GM23248 (cell line): ENCODE data around the gene SLC22A9. TPM values are rescaled to one million over a fixed set of nuclear protein-coding genes. Genes with fewer than 3 reads are reported as not detected.

ENCODE experiments used
- DNase-seq: peaks from one replicate; pipeline ENCODE4 v3.0.0-alpha.2; 2015
- H2AFZ ChIP-seq: fragments of 200-600 bp; sonication (generic); 2 replicates; pipeline ENCODE4 v1.6.1; 2016; ENCODE audit warnings: antibody characterized with exemption
- H3F3A ChIP-seq: fragments of 200-600 bp; sonication (generic); 2 replicates; pipeline ENCODE4 v1.6.1; 2016; ENCODE audit warnings: mild to moderate bottlenecking, antibody characterized with exemption, mixed run types; ENCODE audit not compliant: insufficient read depth
- H3K27ac ChIP-seq: fragments of 200-600 bp; sonication (generic); 2 replicates; pipeline ENCODE4 v1.5.1; 2016; ENCODE audit warnings: mild to moderate bottlenecking
- H3K27me3 ChIP-seq: fragments of 200-600 bp; sonication (generic); replicated peaks from 2 replicates; pipeline ENCODE4 v1.6.1; 2016; ENCODE audit warnings: mild to moderate bottlenecking; ENCODE audit not compliant: insufficient read depth
- H3K36me3 ChIP-seq: fragments of 200-600 bp; sonication (generic); 2 replicates; pipeline ENCODE4 v1.6.1; 2016; ENCODE audit warnings: low read depth, mild to moderate bottlenecking
- H3K4me1 ChIP-seq: fragments of 200-600 bp; sonication (generic); 2 replicates; pipeline ENCODE4 v1.6.1; 2016; ENCODE audit warnings: mild to moderate bottlenecking; ENCODE audit not compliant: insufficient read depth
- H3K4me2 ChIP-seq: fragments of 200-600 bp; sonication (generic); one replicate; pipeline ENCODE4 v1.6.1; 2016; ENCODE audit warnings: mild to moderate bottlenecking; ENCODE audit not compliant: unreplicated experiment
- H3K4me3 ChIP-seq: fragments of 200-600 bp; sonication (generic); 2 replicates; pipeline ENCODE4 v1.5.1; 2016; ENCODE audit warnings: mild to moderate bottlenecking
- H3K79me2 ChIP-seq: fragments of 200-600 bp; sonication (generic); 2 replicates; pipeline ENCODE4 v1.6.1; 2016; ENCODE audit warnings: mild to moderate bottlenecking; ENCODE audit not compliant: insufficient read depth
- H3K9ac ChIP-seq: fragments of 200-600 bp; sonication (generic); 2 replicates; pipeline ENCODE4 v1.6.1; 2016; ENCODE audit warnings: mild to moderate bottlenecking
- H3K9me2 ChIP-seq: fragments of 200-600 bp; sonication (generic); 2 replicates; pipeline ENCODE4 v1.6.1; 2016; ENCODE audit warnings: mixed run types, mild to moderate bottlenecking, moderate library complexity; ENCODE audit not compliant: insufficient read depth
- H3K9me3 ChIP-seq: fragments of 200-600 bp; sonication (generic); one replicate; pipeline ENCODE4 v1.6.1; 2017; ENCODE audit warnings: low read depth
- H4K20me1 ChIP-seq: fragments of 200-600 bp; sonication (generic); 2 replicates; pipeline ENCODE4 v1.6.0; 2016; ENCODE audit not compliant: insufficient read depth
- EZH2 ChIP-seq: fragments of 200-600 bp; sonication (generic); IDR thresholded peaks from 2 replicates; pipeline ENCODE4 v1.6.1; 2018; ENCODE audit warnings: antibody characterized with exemption, mild to moderate bottlenecking; ENCODE audit not compliant: insufficient read depth, poor library complexity, severe bottlenecking
- EZH2phosphoT487 ChIP-seq: fragments of 200-600 bp; sonication (generic); IDR thresholded peaks from 2 replicates; pipeline ENCODE4 v1.6.1; 2018; ENCODE audit warnings: antibody characterized with exemption, moderate library complexity, mild to moderate bottlenecking, low read depth; ENCODE audit not compliant: insufficient read depth
- WGBS, 2 experiments: methylation state at CpG; one replicate each; pipeline ENCODE4 v1.1.6; 2015 to 2017; ENCODE audit warnings: low lambda C conversion rate in 2 of 2, low coverage in 1 of 2; ENCODE audit errors: missing lambda C conversion rate in 2 of 2; 5-methylcytosine and 5-hydroxymethylcytosine counted together
- in situ Hi-C: fragments of 300-500 bp; cut with MboI; formaldehyde crosslinking; loops from 2 replicates; pipeline ENCODE4 v1.15.0; 2020
- polyA plus RNA-seq: library from polyadenylated mRNA; unstranded; fragments of >200 nt; fragmentation: Nextera tagmentation; extraction: Ambion mirVana; gene quantifications from 2 replicates; pipeline ENCODE4 v1.2.1, GENCODE V29; 2016
- total RNA-seq: library from RNA; depleted of rRNA; stranded (reverse); fragments of >200 nt; shearing (Covaris generic); gene quantifications from 2 replicates; pipeline ENCODE4 v1.2.3, GENCODE V29; 2014

The SLC22A9 gene
- total and polyA plus RNA-seq, 2 experiments from 2014 or later = not detected

DNA sequence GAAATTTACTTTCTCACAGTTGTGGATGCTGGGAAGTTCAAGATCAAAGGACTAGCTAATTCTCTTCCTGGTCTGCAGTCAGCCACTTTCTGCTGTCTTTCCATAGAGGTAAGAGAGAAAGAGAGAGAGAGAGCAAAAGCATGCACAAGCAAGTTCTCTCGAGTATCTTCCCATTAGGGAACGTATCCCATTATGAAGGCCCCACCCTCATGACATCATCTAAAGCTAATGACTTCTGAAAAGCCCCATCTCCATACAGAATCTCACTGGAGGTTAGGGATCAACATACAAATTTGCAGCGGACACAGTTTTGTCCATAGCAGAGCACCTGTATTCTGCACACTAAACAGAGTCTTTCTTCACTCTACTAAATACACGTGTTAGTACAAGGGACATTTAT lies 17.4 kb upstream of the SLC22A9 start:
- in situ Hi-C loops = no loop called here
- no peaks in the 10 kb centered on the region for H3K4me1 ChIP-seq
- TF ChIP-seq EZH2phosphoT487 (no peak), EZH2 (no peak)
- no peak overlapping the region for H2AFZ ChIP-seq
- no peaks in the 10 kb centered on the region for H3K9me2 ChIP-seq
- no peak for DNase-seq
- no peaks in the 10 kb centered on the region for H3F3A ChIP-seq
- no peak overlapping the region for H3K4me3 ChIP-seq
- H3K27me3 ChIP-seq = no peaks in the 10 kb centered on the region
- WGBS, 2 experiments = 24 to 37% methylated on average over 4 of the region's 4 CpGs
- H3K9me3 ChIP-seq = no peaks in the 10 kb centered on the region
- H4K20me1 ChIP-seq = no peaks in the 10 kb centered on the region
- no peaks in the 10 kb centered on the region for H3K79me2 ChIP-seq
- H3K27ac ChIP-seq = no peak overlapping the region
- H3K9ac ChIP-seq = no peak overlapping the region
- H3K4me2 ChIP-seq = no peak overlapping the region
- H3K36me3 ChIP-seq = no peaks in the 10 kb centered on the region

DNA sequence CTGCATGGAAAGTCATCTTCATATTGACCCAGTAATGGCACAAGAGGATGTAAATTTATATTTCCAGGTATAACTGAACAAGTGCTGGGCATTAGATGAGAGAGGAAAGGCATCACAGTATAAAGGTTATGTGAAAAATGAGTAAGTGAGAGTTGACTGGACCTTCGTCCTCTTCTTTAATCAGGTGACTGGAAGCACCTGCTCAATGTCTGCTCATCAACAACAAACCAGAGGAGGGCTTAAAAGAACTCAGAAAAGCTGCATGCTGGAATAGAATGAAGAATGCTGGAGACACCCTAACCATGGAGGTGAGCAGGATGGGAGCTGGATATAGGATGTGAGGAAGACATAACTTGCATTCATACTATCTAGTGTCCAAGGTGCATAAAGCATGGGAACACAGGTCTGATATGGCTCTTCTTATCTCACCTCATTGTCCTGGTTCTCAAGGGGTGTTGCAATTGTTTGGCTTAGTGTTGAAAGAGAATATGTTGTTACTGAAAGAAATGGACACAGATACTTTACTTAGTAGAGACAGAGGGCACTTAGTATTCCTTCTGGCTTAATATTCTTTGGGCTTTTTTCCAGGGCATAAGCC lies 7.3 kb upstream of the SLC22A9 start:
- 0 to 7% methylated on average over 1 of the region's 1 CpG for WGBS, 2 experiments
- no peaks in the 10 kb centered on the region for H4K20me1 ChIP-seq

DNA sequence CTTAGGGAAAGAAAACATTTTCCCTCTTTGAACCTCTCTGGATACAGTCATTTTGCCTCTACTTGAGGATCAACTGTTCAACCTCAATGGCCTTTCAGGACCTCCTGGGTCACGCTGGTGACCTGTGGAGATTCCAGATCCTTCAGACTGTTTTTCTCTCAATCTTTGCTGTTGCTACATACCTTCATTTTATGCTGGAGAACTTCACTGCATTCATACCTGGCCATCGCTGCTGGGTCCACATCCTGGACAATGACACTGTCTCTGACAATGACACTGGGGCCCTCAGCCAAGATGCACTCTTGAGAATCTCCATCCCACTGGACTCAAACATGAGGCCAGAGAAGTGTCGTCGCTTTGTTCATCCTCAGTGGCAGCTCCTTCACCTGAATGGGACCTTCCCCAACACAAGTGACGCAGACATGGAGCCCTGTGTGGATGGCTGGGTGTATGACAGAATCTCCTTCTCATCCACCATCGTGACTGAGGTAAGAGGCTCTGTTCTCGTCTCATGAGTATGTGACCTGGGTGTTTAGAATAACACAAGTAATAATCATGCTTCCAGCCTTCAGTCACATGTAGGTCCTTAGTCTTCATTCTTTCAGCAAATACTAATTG lies 495 bp downstream of the SLC22A9 start:
- H3K4me3 ChIP-seq = no peak overlapping the region
- H4K20me1 ChIP-seq = no peaks in the 10 kb centered on the region
- no peaks in the 10 kb centered on the region for H3K9me2 ChIP-seq
- no peaks in the 10 kb centered on the region for H3K36me3 ChIP-seq
- no peak overlapping the region for H3K4me2 ChIP-seq
- H3K4me1 ChIP-seq = no peaks in the 10 kb centered on the region
- no peak overlapping the region for H3K9ac ChIP-seq
- DNase-seq = no peak
- no peaks in the 10 kb centered on the region for H3K9me3 ChIP-seq
- no peaks in the 10 kb centered on the region for H3K79me2 ChIP-seq
- H3K27me3 ChIP-seq = no peaks in the 10 kb centered on the region
- 22 to 32% methylated on average over 7 of the region's 7 CpGs for WGBS, 2 experiments
- H3F3A ChIP-seq = no peaks in the 10 kb centered on the region
- H3K27ac ChIP-seq = no peak overlapping the region
- in situ Hi-C loops = no loop called here
- no peak for TF ChIP-seq EZH2phosphoT487
- no peak for TF ChIP-seq EZH2
- no peak overlapping the region for H2AFZ ChIP-seq

More for the DNA sequence above, 7.3 kb upstream of the SLC22A9 start:
- H2AFZ ChIP-seq = no peak overlapping the region
- H3F3A ChIP-seq = no peaks in the 10 kb centered on the region
- H3K4me2 ChIP-seq = no peak overlapping the region
- no peaks in the 10 kb centered on the region for H3K36me3 ChIP-seq
- no peak overlapping the region for H3K4me3 ChIP-seq
- no peaks in the 10 kb centered on the region for H3K79me2 ChIP-seq
- H3K4me1 ChIP-seq = no peaks in the 10 kb centered on the region
- no peaks in the 10 kb centered on the region for H3K9me2 ChIP-seq
- no peak overlapping the region for H3K27ac ChIP-seq
- in situ Hi-C loops = no loop called here
- H3K9me3 ChIP-seq = no peaks in the 10 kb centered on the region
- no peaks in the 10 kb centered on the region for H3K27me3 ChIP-seq
- no peak overlapping the region for H3K9ac ChIP-seq
- no peak for DNase-seq
- TF ChIP-seq EZH2phosphoT487 (no peak), EZH2 (no peak)

DNA sequence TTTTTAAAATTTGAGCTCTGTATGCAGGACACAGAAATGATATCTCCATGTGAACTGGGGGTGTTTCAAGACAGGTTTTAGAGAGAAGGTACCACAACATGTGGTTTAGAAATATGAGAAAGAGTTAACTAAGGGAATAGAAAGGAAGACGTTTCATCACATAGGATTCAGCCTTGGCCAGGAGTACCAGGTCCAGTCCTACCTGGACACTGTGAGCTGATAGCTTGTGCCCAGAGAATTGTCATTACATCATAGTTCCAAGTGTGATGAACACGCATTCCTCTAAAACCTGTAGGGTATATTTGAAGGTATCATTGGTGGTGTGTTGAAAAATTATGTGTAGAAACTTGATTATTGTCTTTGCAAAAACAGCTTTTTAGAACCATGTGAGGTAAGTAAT lies 1.8 kb downstream of the SLC22A9 start:
- H3K4me3 ChIP-seq = no peak overlapping the region
- H3K4me2 ChIP-seq = no peak overlapping the region
- no peaks in the 10 kb centered on the region for H3F3A ChIP-seq
- no peaks in the 10 kb centered on the region for H4K20me1 ChIP-seq
- no peak for DNase-seq
- in situ Hi-C loops = no loop called here
- H2AFZ ChIP-seq = no peak overlapping the region
- no peaks in the 10 kb centered on the region for H3K36me3 ChIP-seq
- WGBS, 2 experiments = 20 to 21% methylated on average over 2 of the region's 2 CpGs
- no peaks in the 10 kb centered on the region for H3K9me2 ChIP-seq
- H3K79me2 ChIP-seq = no peaks in the 10 kb centered on the region
- no peaks in the 10 kb centered on the region for H3K27me3 ChIP-seq
- H3K9ac ChIP-seq = no peak overlapping the region
- H3K27ac ChIP-seq = no peak overlapping the region
- TF ChIP-seq EZH2phosphoT487 (no peak), EZH2 (no peak)
- no peaks in the 10 kb centered on the region for H3K9me3 ChIP-seq
- no peaks in the 10 kb centered on the region for H3K4me1 ChIP-seq
